Neutrophil (primary cell): ENCODE measurements around the gene FAM171A2.

Experiments
- H3K27ac ChIP-seq: fragments of 200-600 bp; sonication (generic); 2 replicates; pipeline ENCODE4 v1.5.1; 2016; ENCODE audit warnings: mild to moderate bottlenecking, moderate library complexity
- H3K27me3 ChIP-seq: fragments of 200-600 bp; sonication (generic); 2 replicates; pipeline ENCODE4 v1.6.0; 2016; ENCODE audit warnings: mild to moderate bottlenecking
- H3K36me3 ChIP-seq: fragments of 200-600 bp; sonication (generic); 2 replicates; pipeline ENCODE4 v1.5.1; 2017
- H3K4me1 ChIP-seq, 2 experiments: fragments of 200-600 bp in 1 of 2; sonication (generic) in 1 of 2; 1 replicate in 1 of 2; 2 replicates in 1 of 2; pipeline versions ENCODE4 v1.5.1 to v1.6.1; 2013 to 2016; ENCODE audit warnings: low read depth in 1 of 2, low read length in 1 of 2, mild to moderate bottlenecking in 1 of 2, moderate library complexity in 1 of 2; ENCODE audit not compliant: control insufficient read depth in 1 of 2, insufficient read depth in 1 of 2
- H3K4me3 ChIP-seq, 2 experiments: fragments of 200-600 bp in 1 of 2; sonication (generic) in 1 of 2; 1 replicate in 1 of 2; 2 replicates in 1 of 2; pipeline ENCODE4 v1.5.1; 2013 to 2016; ENCODE audit warnings: low read depth in 1 of 2, low read length in 1 of 2, mild to moderate bottlenecking in 1 of 2, moderate library complexity in 1 of 2
- H3K9me3 ChIP-seq: fragments of 200-600 bp; sonication (generic); 2 replicates; pipeline ENCODE4 v1.5.1; 2016
- CTCF ChIP-seq: fragments of 200-600 bp; sonication (generic); IDR thresholded peaks from 2 replicates; pipeline ENCODE4 v1.5.1; 2016; ENCODE audit warnings: antibody characterized with exemption

Gene FAM171A2

DNA sequence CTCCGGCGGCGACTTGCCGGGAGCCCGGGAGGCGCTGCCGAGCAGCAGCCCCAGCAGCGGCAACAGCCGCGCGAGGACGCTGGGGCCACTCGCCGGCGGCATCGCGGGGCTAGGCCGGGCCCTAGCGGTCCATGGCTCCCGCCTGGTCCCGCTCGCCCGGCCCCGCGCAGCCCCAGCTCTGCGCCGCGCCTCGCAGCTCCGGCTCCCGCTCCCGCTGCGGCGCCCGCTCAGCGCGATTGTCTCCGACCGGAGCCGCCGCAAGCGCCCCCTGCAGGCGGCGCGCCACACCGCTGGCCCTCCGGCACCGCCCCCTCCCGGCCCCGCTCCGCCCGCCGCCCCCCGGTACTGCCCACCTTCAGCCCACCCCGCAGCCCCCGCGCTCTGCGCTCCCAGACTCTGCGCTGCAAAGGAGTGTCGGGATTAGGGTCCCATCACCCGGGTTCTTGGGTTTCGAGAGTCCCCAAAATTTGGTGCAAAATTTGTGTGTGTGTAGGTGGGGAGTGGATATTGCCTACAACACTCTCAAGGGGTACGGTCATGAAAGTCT is at the start of gene FAM171A2:
Gene FAM171A2, minus strand, starts transcription at position 241 of the 547 bp plus-strand sequence. Its CDS starts 139 bp downstream, at position 102.
- TF ChIP-seq CTCF: peak; percentile 87
- H3K27ac ChIP-seq: no peak within 1 kb of the TSS
- no peaks in the 10 kb centered on the region for H3K9me3 ChIP-seq
- H3K27me3 ChIP-seq: peaks cover 98% of the 10 kb centered on the region
- H3K36me3 ChIP-seq: no peaks in the 10 kb centered on the region
- peak within 1 kb of the TSS; percentile 51 to 64 for H3K4me3 ChIP-seq
- H3K4me1 ChIP-seq: peaks cover 6 to 14% of the 10 kb centered on the region in 2 experiments

- no peaks in the 10 kb centered on the region for H3K9me3 ChIP-seq
- no peaks in the 10 kb centered on the region for H3K4me1 ChIP-seq
- H3K4me3 ChIP-seq: no peak overlapping the region
- H3K27me3 ChIP-seq: no peaks in the 10 kb centered on the region
- peaks cover 9% of the 10 kb centered on the region for H3K36me3 ChIP-seq
- H3K27ac ChIP-seq: no peak overlapping the region
- no peak for TF ChIP-seq CTCF
Observed at GRCh38 chr17:44409309-44410028, 45.8 kb upstream of the FAM171A2 start.

DNA sequence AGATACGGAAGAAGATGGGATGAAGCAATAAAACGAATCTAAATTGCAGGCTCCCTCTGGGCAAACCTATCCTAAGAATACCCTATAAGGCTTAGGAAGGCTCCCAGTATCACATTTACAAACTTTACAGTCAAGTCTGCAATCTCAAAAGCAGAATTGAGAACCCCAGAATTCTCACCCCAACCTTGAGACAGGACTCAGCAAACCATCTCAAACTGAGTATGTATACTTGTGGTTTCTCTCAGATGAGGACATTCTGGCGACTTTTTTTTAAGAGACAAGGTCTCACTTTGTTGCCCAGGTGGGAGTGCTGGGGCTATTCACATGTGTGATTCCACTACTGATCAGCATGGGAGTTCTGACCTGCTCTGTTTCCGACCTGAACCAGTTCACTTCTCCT is 45.1 kb upstream of the FAM171A2 start:
- Histone ChIP-seq H3K27ac (no peak overlapping the region), H3K9me3 (no peaks in the 10 kb centered on the region), H3K4me3 (no peak overlapping the region), H3K4me1 (no peaks in the 10 kb centered on the region), H3K27me3 (no peaks in the 10 kb centered on the region), H3K36me3 (peaks cover 10% of the 10 kb centered on the region)
- no peak for TF ChIP-seq CTCF

DNA sequence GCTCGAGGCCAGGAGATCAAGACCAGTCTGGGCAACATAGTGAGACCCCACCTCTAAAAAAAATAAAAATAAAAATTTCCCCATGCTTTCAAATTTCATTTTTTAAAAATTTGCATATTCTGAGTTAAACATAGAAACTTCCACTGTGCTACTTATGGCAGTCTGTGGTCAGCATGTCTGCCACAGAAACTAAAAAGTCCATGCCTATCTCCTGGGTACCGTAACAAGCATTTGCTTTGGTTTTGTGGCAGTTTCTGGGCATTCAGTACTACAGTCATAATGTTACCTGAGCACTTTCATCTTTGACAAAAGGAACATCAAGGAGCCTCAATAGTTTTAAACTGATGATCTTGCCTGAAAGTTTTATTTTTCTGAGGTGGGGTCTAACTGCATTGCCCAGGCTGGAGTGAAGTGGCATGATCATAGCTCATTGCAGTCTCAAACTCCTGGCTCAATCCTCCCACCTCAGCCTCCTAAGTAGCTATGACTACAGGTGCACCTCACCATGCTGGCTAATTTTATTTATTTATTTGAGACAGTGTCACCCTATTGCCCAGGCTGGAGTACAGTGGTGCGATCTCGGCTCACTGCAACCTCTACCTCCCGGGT is 39.0 kb upstream of the FAM171A2 start:
- H3K4me1 ChIP-seq: no peaks in the 10 kb centered on the region
- H3K4me3 ChIP-seq: no peak overlapping the region
- H3K27ac ChIP-seq: no peak overlapping the region
- TF ChIP-seq CTCF: no peak
- H3K27me3 ChIP-seq: no peaks in the 10 kb centered on the region
- H3K9me3 ChIP-seq: no peaks in the 10 kb centered on the region
- H3K36me3 ChIP-seq: peaks cover 64% of the 10 kb centered on the region

- Histone ChIP-seq H3K27ac (no peak overlapping the region), H3K4me3 (no peak overlapping the region), H3K9me3 (no peaks in the 10 kb centered on the region), H3K27me3 (no peaks in the 10 kb centered on the region), H3K36me3 (peaks cover 68% of the 10 kb centered on the region), H3K4me1 (no peaks in the 10 kb centered on the region)
- TF ChIP-seq CTCF: no peak
Observed at GRCh38 chr17:44400226-44400847, 36.7 kb upstream of the FAM171A2 start.
